RWPE2 (cell line): Measurements from ENCODE around the gene NGB.

Experiments
- ATAC-seq: fragments of 200-7000 bp; cut with Tn5 transposase; 3 replicates; pipeline ENCODE4 v1.9.1; 2021; ENCODE audit warnings: low read depth
- DNase-seq: peaks from one replicate; pipeline ENCODE4 v3.0.0-alpha.2; 2020; ENCODE audit warnings: low spot score
- H3K27ac ChIP-seq: fragments of 450-650 bp; 2 replicates; pipeline ENCODE4 v1.5.1; 2017; ENCODE audit warnings: mild to moderate bottlenecking; ENCODE audit not compliant: poor library complexity, severe bottlenecking
- H3K27me3 ChIP-seq: fragments of 250-450 bp; sonication (Bioruptor Pico); 2 replicates; pipeline ENCODE4 v1.5.1; 2021; ENCODE audit warnings: mild to moderate bottlenecking, moderate library complexity; ENCODE audit not compliant: insufficient read depth, poor library complexity, severe bottlenecking
- H3K36me3 ChIP-seq: fragments of 250-450 bp; sonication (Bioruptor Pico); 2 replicates; pipeline ENCODE4 v1.5.1; 2020; ENCODE audit warnings: low read depth, mild to moderate bottlenecking, moderate library complexity
- H3K4me1 ChIP-seq: fragments of 250-450 bp; sonication (Bioruptor Pico); 2 replicates; pipeline ENCODE4 v1.5.1; 2021; ENCODE audit warnings: mild to moderate bottlenecking, moderate library complexity; ENCODE audit not compliant: insufficient read depth, poor library complexity, severe bottlenecking
- H3K4me3 ChIP-seq: fragments of 250-450 bp; sonication (Bioruptor Pico); 2 replicates; pipeline ENCODE4 v1.5.1; 2021; ENCODE audit warnings: mild to moderate bottlenecking, moderate library complexity; ENCODE audit not compliant: severe bottlenecking
- H3K9me3 ChIP-seq: fragments of 250-450 bp; sonication (Bioruptor Pico); 2 replicates; pipeline ENCODE4 v1.5.1; 2021; ENCODE audit warnings: mild to moderate bottlenecking, moderate library complexity; ENCODE audit not compliant: severe bottlenecking
- CTCF ChIP-seq: fragments of 450-650 bp; IDR thresholded peaks from one replicate; pipeline ENCODE4 v1.5.1; 2017; ENCODE audit warnings: mild to moderate bottlenecking, moderate library complexity; ENCODE audit not compliant: poor library complexity, severe bottlenecking

Gene NGB

DNA sequence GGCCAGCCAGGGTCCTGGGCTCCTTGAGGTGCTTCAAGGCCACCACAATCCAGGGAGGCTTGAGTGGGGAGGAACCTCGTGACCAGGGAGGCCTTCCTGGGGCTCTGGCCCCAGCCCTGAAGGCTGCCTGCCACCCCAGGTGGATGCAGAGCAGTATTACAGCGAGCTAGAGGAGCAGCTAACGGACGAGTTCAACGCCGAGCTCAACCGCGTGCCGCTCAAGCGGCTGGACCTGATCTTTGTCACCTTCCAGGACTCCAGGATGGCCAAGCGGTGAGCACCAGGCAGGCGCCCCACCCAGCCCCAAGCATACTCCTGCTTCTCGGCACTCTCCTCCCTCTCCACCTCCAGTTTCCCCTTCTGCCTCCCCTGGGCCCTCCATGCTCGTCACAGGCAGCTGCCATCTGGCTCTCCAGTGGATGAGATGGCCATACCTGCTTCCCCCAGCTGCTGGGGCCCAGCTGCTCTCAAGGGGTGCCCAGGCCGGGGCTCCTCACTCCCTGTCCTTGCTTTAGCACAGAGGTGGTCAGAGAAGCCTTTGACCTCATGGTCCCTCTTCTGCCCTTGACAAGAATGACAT, 30.6 kb downstream of the NGB start:
- H3K4me3 ChIP-seq: no peak overlapping the region
- no peak overlapping the region for H3K27ac ChIP-seq
- no peak for DNase-seq
- TF ChIP-seq CTCF: no peak
- H3K9me3 ChIP-seq: no peaks in the 10 kb centered on the region
- H3K36me3 ChIP-seq: no peaks in the 10 kb centered on the region
- no peak for ATAC-seq
- no peaks in the 10 kb centered on the region for H3K27me3 ChIP-seq
- H3K4me1 ChIP-seq: no peaks in the 10 kb centered on the region

DNA sequence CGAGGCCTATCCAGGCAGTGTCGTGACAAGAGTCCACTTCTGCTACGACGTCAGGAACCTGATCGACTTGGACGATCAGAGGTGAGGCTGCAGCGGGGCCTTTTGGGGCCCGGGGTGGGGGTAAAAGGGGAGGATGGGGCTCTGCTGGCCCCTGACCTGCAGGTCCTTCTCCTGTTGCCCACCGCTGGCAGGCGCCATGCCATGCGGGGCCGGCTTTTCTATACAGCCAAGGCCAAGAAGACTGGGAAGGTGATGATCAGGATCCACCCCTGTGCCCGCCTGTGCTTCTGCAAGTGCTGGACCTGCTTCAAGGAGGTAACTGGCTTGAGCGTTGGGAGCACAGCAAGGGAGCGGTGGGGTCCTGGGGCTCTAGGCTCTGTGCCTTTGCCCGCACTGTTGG, 31.6 kb downstream of the NGB start:
- no peak for ATAC-seq
- Histone ChIP-seq H3K27me3 (no peaks in the 10 kb centered on the region), H3K36me3 (no peaks in the 10 kb centered on the region), H3K4me1 (no peaks in the 10 kb centered on the region), H3K4me3 (no peak overlapping the region), H3K27ac (no peak overlapping the region), H3K9me3 (no peaks in the 10 kb centered on the region)
- TF ChIP-seq CTCF: no peak
- DNase-seq: no peak

DNA sequence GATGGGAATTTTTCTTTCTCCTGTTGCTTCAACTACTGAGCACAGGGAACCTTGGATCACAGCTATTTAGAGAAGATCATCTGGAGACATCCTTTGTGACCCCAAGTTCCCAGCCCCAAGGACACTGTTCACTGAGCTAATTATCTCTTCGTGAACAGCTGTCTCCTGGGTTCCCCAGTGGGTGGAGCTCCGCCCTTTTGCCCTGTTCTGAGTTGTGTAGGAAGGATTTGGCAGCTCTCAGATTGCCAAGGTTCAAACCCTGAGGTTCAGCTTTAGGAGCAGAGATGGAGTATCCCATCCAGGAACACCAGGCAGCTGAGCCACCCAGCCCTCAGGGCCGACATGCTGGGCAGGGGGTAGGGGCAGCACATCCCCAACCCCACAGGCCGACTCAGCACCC, 32.0 kb downstream of the NGB start:
- no peak overlapping the region for H3K4me3 ChIP-seq
- TF ChIP-seq CTCF: no peak
- H3K9me3 ChIP-seq: no peaks in the 10 kb centered on the region
- ATAC-seq: no peak
- H3K27me3 ChIP-seq: no peaks in the 10 kb centered on the region
- H3K4me1 ChIP-seq: no peaks in the 10 kb centered on the region
- no peak overlapping the region for H3K27ac ChIP-seq
- H3K36me3 ChIP-seq: no peaks in the 10 kb centered on the region
- DNase-seq: no peak

GRCh38 chr14:77238356-77238755, 32.6 kb downstream of the NGB start:
- Histone ChIP-seq H3K4me1 (no peaks in the 10 kb centered on the region), H3K9me3 (no peaks in the 10 kb centered on the region), H3K27ac (no peak overlapping the region), H3K4me3 (no peak overlapping the region), H3K36me3 (no peaks in the 10 kb centered on the region), H3K27me3 (no peaks in the 10 kb centered on the region)
- DNase-seq: no peak
- no peak for TF ChIP-seq CTCF
- no peak for ATAC-seq

GRCh38 chr14:77236814-77237213, 34.2 kb downstream of the NGB start:
- no peaks in the 10 kb centered on the region for H3K4me1 ChIP-seq

More at GRCh38 chr14:77236814-77237213, 34.2 kb downstream of the NGB start:
- Histone ChIP-seq H3K9me3 (no peaks in the 10 kb centered on the region), H3K27ac (no peak overlapping the region), H3K4me3 (no peak overlapping the region), H3K36me3 (no peaks in the 10 kb centered on the region), H3K27me3 (no peaks in the 10 kb centered on the region)
- TF ChIP-seq CTCF: no peak
- DNase-seq: no peak
- 0 out of 3 replicates have a peak, but pooled peaks have one; percentile 7 for ATAC-seq
